Suprapubic skin (tissue), 4 donors: ENCODE measurements around the gene GBX2. TPM values are rescaled to one million over a fixed set of nuclear protein-coding genes. Genes with fewer than 3 reads are reported as not detected.

ENCODE experiments used
- DNase-seq, 2 donors: peaks; one replicate each; pipeline ENCODE4 v3.0.0-alpha.2; 2019; ENCODE audit warnings: low spot score in 2 of 2
- H3K27ac ChIP-seq: fragments of 200-600 bp; sonication (generic); one replicate; pipeline ENCODE4 v1.5.1; 2019
- H3K27me3 ChIP-seq: fragments of 200-600 bp; sonication (generic); one replicate; pipeline ENCODE4 v1.5.1; 2019
- H3K36me3 ChIP-seq: fragments of 200-600 bp; sonication (generic); one replicate; pipeline ENCODE4 v1.5.1; 2019
- H3K4me1 ChIP-seq: fragments of 200-600 bp; sonication (generic); one replicate; pipeline ENCODE4 v1.5.1; 2019
- H3K4me3 ChIP-seq: fragments of 200-600 bp; sonication (generic); one replicate; pipeline ENCODE4 v1.5.1; 2019; ENCODE audit warnings: mild to moderate bottlenecking
- H3K9me3 ChIP-seq: fragments of 200-600 bp; sonication (generic); one replicate; pipeline ENCODE4 v1.5.1; 2019
- CTCF ChIP-seq, 2 donors: fragments of 200-600 bp in 1 of 2; fragments of 450-650 bp in 1 of 2; sonication (generic) in 1 of 2; IDR thresholded peaks; one replicate each; pipeline ENCODE4 v1.5.1; 2016 to 2019; ENCODE audit warnings: antibody characterized with exemption in 2 of 2, mild to moderate bottlenecking in 1 of 2, moderate library complexity in 1 of 2
- EP300 ChIP-seq: sonication (generic); formaldehyde crosslinking; IDR thresholded peaks from one replicate; pipeline ENCODE4 v1.6.1; 2017; ENCODE audit warnings: antibody characterized with exemption
- POLR2A ChIP-seq, 2 donors: fragments of 450-650 bp; IDR thresholded peaks; one replicate each; pipeline ENCODE4 v1.6.1; 2017; ENCODE audit warnings: antibody characterized with exemption in 2 of 2, mild to moderate bottlenecking in 2 of 2, moderate library complexity in 2 of 2
- POLR2AphosphoS5 ChIP-seq, 3 donors: sonication (generic); formaldehyde crosslinking; IDR thresholded peaks; one replicate each; pipeline ENCODE4 v1.6.1; 2017; ENCODE audit warnings: antibody characterized with exemption in 3 of 3
- WGBS: methylation state at CpG from one replicate; pipeline ENCODE4 v1.1.5; 2018; 5-methylcytosine and 5-hydroxymethylcytosine counted together
- total RNA-seq, 4 donors: library from RNA; depleted of rRNA; stranded (reverse); fragments of >200 nt; gene quantifications; one replicate each; pipeline ENCODE4 v1.1.0, GENCODE V29; 2016

Gene GBX2
- total RNA-seq, 4 donors from 2014 or later: 0.60 TPM; not detected in 3

- H3K9me3 ChIP-seq: no peaks in the 10 kb centered on the region
- no peaks in the 10 kb centered on the region for H3K4me1 ChIP-seq
- H3K27ac ChIP-seq: no peak overlapping the region
- DNase-seq: no peak
- TF ChIP-seq POLR2AphosphoS5 (IDR thresholded peaks at IDR 0.05) (no peak), CTCF (IDR thresholded peaks at IDR 0.05) (no peak), POLR2A (IDR thresholded peaks at IDR 0.05) (no peak), EP300 (no peak)
- H3K4me3 ChIP-seq: no peak overlapping the region
- H3K36me3 ChIP-seq: peaks cover 18% of the 10 kb centered on the region
- WGBS: 94% methylated on average over 12 of the region's 13 CpGs
- H3K27me3 ChIP-seq: no peaks in the 10 kb centered on the region
Observed at GRCh38 chr2:236119476-236119875, 48.7 kb downstream of the GBX2 start.

GRCh38 chr2:236119003-236119402 lies 49.2 kb downstream of the GBX2 start:
- H3K9me3 ChIP-seq: no peaks in the 10 kb centered on the region
- no peak for DNase-seq
- H3K27me3 ChIP-seq: no peaks in the 10 kb centered on the region
- H3K36me3 ChIP-seq: peaks cover 13% of the 10 kb centered on the region
- no peak for TF ChIP-seq EP300
- TF ChIP-seq POLR2AphosphoS5 (IDR thresholded peaks at IDR 0.05): no peak
- no peak for TF ChIP-seq CTCF (IDR thresholded peaks at IDR 0.05)
- H3K27ac ChIP-seq: no peak overlapping the region
- WGBS: 94% methylated on average over 4 of the region's 4 CpGs
- H3K4me3 ChIP-seq: no peak overlapping the region
- H3K4me1 ChIP-seq: no peaks in the 10 kb centered on the region

GRCh38 chr2:236117861-236118269 lies 50.3 kb downstream of the GBX2 start:
- no peaks in the 10 kb centered on the region for H3K9me3 ChIP-seq
- no peak for DNase-seq
- 90% methylated on average over 10 of the region's 10 CpGs for WGBS
- H3K27ac ChIP-seq: no peak overlapping the region
- no peak overlapping the region for H3K4me3 ChIP-seq
- H3K36me3 ChIP-seq: peaks cover 5% of the 10 kb centered on the region
- no peaks in the 10 kb centered on the region for H3K4me1 ChIP-seq
- no peaks in the 10 kb centered on the region for H3K27me3 ChIP-seq
- TF ChIP-seq POLR2AphosphoS5 (IDR thresholded peaks at IDR 0.05) (no peak), CTCF (IDR thresholded peaks at IDR 0.05) (no peak), POLR2A (IDR thresholded peaks at IDR 0.05) (no peak), EP300 (no peak)

- no peak for DNase-seq
- Histone ChIP-seq H3K9me3 (no peaks in the 10 kb centered on the region), H3K4me1 (no peaks in the 10 kb centered on the region), H3K27me3 (no peaks in the 10 kb centered on the region), H3K4me3 (no peak overlapping the region), H3K27ac (no peak overlapping the region), H3K36me3 (peaks cover 5% of the 10 kb centered on the region)
- 78% methylated on average over 10 of the region's 10 CpGs for WGBS
- TF ChIP-seq POLR2A (IDR thresholded peaks at IDR 0.05): no peak
- no peak for TF ChIP-seq POLR2AphosphoS5 (IDR thresholded peaks at IDR 0.05)
- no peak for TF ChIP-seq EP300
- TF ChIP-seq CTCF (IDR thresholded peaks at IDR 0.05): no peak
Observed at GRCh38 chr2:236117401-236117800, 50.8 kb downstream of the GBX2 start.

Other genes starting within 250 kb of the GBX2 start
- under 1 TPM in 1 of 4 donors, not detected in 3; 0.13 TPM for gene ASB18, start 96.0 kb upstream of the GBX2 start, total RNA-seq